Bronchial epithelial cell (primary cell): ENCODE results near the gene ATP5ME. TPM values are rescaled to one million over a fixed set of nuclear protein-coding genes. Genes with fewer than 3 reads are reported as not detected.

Experiments used
- DNase-seq: peaks from one replicate; pipeline ENCODE4 v3.0.0-alpha.2; 2010; ENCODE audit warnings: low read depth
- FAIRE-seq: peaks from 2 replicates; lab custom pipeline; 2011; peaks lifted over from hg19 to GRCh38; lab: Jason Lieb, UNC
- H3K27me3 ChIP-seq: 2 replicates; pipeline ENCODE4 v1.5.1; 2011; ENCODE audit warnings: low read length; ENCODE audit not compliant: control insufficient read depth, insufficient read depth
- H3K36me3 ChIP-seq: 2 replicates; pipeline ENCODE4 v1.5.1; 2011; ENCODE audit warnings: low read length; ENCODE audit not compliant: control insufficient read depth, insufficient read depth
- H3K4me3 ChIP-seq: 2 replicates; pipeline ENCODE4 v1.5.1; 2011; ENCODE audit warnings: mild to moderate bottlenecking, low read depth, low read length, control low read depth
- total RNA-seq: library from RNA; depleted of rRNA; stranded (reverse); fragments of >200 nt; gene quantifications from 2 replicates; pipeline ENCODE4 v1.2.1, GENCODE V29; 2014
- TF ChIP-seq, protein P1 (sequence below): IDR thresholded peaks from 2 replicates; pipeline ENCODE4 v1.5.1; 2011; ENCODE audit warnings: mild to moderate bottlenecking, moderate library complexity, low read length, control low read depth, inconsistent platforms; ENCODE audit not compliant: insufficient read depth, severe bottlenecking

Gene ATP5ME
- total RNA-seq, 1 donor from 2014 or later, result 70.8 TPM

DNA sequence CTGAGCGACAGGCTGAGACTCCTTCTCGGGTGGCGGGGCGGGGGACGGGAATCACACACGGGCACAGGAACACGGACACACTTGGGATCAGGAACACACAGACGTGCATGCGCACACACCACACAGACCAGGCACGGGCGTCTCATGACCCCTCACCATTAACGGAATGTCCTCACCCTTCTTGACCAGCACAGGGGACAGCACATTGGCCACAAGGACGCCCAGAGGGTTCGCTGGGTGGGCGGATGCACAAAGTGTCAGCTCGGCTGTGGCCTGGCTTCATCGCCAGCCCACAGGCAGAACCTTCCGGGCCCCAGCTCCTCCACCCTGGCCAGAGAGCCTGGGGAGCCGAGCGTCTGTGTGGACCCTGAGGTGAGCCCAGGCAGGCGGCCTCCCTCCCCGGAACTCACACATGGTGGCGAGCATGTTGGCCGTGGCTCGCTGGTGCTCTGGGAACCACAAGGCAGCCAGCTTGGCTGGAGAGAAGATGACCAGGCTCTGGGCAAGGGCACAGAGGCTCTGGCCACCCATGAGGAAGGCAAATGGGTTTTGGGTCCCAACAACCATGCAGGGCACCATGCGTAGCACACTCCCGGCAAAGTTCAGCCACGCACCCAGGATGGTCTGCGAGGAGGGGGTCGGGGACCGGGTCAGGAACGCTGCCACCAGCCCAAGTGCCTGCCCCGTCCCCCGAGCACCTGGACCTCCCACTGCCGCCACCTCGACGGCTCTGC, 11.8 kb upstream of the ATP5ME start:
- H3K27me3 ChIP-seq, result no peaks in the 10 kb centered on the region
- TF ChIP-seq, protein P1, sequence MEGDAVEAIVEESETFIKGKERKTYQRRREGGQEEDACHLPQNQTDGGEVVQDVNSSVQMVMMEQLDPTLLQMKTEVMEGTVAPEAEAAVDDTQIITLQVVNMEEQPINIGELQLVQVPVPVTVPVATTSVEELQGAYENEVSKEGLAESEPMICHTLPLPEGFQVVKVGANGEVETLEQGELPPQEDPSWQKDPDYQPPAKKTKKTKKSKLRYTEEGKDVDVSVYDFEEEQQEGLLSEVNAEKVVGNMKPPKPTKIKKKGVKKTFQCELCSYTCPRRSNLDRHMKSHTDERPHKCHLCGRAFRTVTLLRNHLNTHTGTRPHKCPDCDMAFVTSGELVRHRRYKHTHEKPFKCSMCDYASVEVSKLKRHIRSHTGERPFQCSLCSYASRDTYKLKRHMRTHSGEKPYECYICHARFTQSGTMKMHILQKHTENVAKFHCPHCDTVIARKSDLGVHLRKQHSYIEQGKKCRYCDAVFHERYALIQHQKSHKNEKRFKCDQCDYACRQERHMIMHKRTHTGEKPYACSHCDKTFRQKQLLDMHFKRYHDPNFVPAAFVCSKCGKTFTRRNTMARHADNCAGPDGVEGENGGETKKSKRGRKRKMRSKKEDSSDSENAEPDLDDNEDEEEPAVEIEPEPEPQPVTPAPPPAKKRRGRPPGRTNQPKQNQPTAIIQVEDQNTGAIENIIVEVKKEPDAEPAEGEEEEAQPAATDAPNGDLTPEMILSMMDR, result no peak
- no peak for DNase-seq
- no peaks in the 10 kb centered on the region for H3K36me3 ChIP-seq
- no peak overlapping the region for H3K4me3 ChIP-seq
- no peak for FAIRE-seq

- TF ChIP-seq, protein P1, result no peak
Observed at GRCh38 chr4:684623-685327, 10.7 kb upstream of the ATP5ME start.

GRCh38 chr4:683982-684622, 10.0 kb upstream of the ATP5ME start:
- Histone ChIP-seq H3K36me3 (no peaks in the 10 kb centered on the region), H3K27me3 (no peaks in the 10 kb centered on the region), H3K4me3 (no peak overlapping the region)
- peak; percentile 29 for DNase-seq
- TF ChIP-seq, protein P1, result peak; percentile 81
- FAIRE-seq, result no peak

More at GRCh38 chr4:684623-685327, 10.7 kb upstream of the ATP5ME start:
- Histone ChIP-seq H3K36me3 (no peaks in the 10 kb centered on the region), H3K4me3 (no peak overlapping the region), H3K27me3 (no peaks in the 10 kb centered on the region)
- FAIRE-seq, result no peak
- DNase-seq, result no peak

- Histone ChIP-seq H3K36me3 (no peaks in the 10 kb centered on the region), H3K4me3 (no peak overlapping the region), H3K27me3 (no peaks in the 10 kb centered on the region)
- TF ChIP-seq, protein P1, result no peak
- DNase-seq (no peak), FAIRE-seq (no peak)
Observed at GRCh38 chr4:683247-683897, 9.3 kb upstream of the ATP5ME start.

DNA sequence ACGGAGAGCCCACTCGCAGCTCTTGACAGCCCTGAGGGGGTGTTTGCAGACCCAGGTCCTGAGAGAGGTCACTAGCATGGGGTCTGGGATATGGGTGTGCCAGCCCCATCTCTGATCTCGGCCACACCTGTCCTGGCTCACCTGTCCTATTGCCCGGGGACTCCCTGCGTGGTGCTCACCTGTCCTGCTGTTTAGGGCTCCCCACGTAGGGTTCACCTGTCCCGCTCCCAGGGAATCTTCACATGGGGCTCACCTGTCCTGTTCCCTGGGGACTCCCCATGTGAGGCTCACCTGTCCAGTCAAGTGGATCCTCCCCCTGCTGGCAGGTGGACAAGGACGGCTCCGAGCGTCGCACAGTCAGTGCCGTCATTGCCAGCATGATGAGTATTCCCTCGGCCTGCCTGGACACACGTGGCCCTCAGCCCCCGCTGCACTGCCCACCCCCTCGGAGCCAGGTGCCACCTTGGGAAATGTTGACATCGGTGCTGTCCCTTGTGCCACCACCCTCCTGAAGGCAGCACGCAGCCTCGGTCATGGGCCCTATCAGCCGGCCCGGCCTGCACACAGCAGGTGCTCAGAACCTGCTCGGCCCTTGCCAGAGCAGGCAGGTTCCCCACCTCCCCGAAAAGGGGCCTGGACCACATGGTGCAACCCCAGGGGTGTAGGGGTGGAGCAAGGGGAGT, 8.6 kb upstream of the ATP5ME start:
- TF ChIP-seq, protein P1, result no peak
- Histone ChIP-seq H3K4me3 (no peak overlapping the region), H3K36me3 (no peaks in the 10 kb centered on the region), H3K27me3 (no peaks in the 10 kb centered on the region)
- FAIRE-seq, result no peak
- DNase-seq, result no peak
